ENCODE data around the gene CSF1.

- TF ChIP-seq RCOR1 (IDR thresholded peaks at IDR 0.05; ENCODE audit: low read length), result no peak
- TF ChIP-seq CTCF (IDR thresholded peaks at IDR 0.05), result no peak
Observed at GRCh38 chr1:109969146-109969829, 58.6 kb downstream of the CSF1 start.

Measured in SK-N-SH (cell line).